SJCRH30 (cell line): ENCODE data around the gene RGS10. TPM values are rescaled to one million over a fixed set of nuclear protein-coding genes. Genes with fewer than 3 reads are reported as not detected.

Experiments
- DNase-seq, 2 experiments: peaks; one replicate each; pipeline ENCODE4 v3.0.0-alpha.2; 2015 to 2020
- H3K27ac ChIP-seq: fragments of 250-450 bp; sonication (Bioruptor Pico); 2 replicates; pipeline ENCODE4 v1.5.1; 2020; ENCODE audit warnings: mild to moderate bottlenecking, moderate library complexity
- H3K27me3 ChIP-seq: fragments of 250-450 bp; sonication (Bioruptor Pico); 2 replicates; pipeline ENCODE4 v1.5.1; 2020; ENCODE audit warnings: mild to moderate bottlenecking, moderate library complexity
- H3K36me3 ChIP-seq: fragments of 250-450 bp; sonication (Bioruptor Pico); 2 replicates; pipeline ENCODE4 v1.5.1; 2020; ENCODE audit warnings: mild to moderate bottlenecking, moderate library complexity
- H3K4me1 ChIP-seq: fragments of 250-450 bp; sonication (Bioruptor Pico); 2 replicates; pipeline ENCODE4 v1.5.1; 2020; ENCODE audit warnings: mild to moderate bottlenecking, moderate library complexity
- H3K4me3 ChIP-seq: fragments of 250-450 bp; sonication (Bioruptor Pico); 2 replicates; pipeline ENCODE4 v1.5.1; 2020; ENCODE audit warnings: mild to moderate bottlenecking, moderate library complexity
- H3K9me3 ChIP-seq: fragments of 250-450 bp; sonication (Bioruptor Pico); replicated peaks from 2 replicates; pipeline ENCODE4 v1.5.1; 2020; ENCODE audit warnings: mild to moderate bottlenecking, moderate library complexity
- total RNA-seq: library from RNA; depleted of rRNA; stranded (reverse); fragments of >200 nt; shearing (Covaris generic); gene quantifications from 2 replicates; pipeline ENCODE4 v1.2.3, GENCODE V29; 2014

The RGS10 gene
- total RNA-seq, 1 experiment from 2014 or later = not detected

DNA sequence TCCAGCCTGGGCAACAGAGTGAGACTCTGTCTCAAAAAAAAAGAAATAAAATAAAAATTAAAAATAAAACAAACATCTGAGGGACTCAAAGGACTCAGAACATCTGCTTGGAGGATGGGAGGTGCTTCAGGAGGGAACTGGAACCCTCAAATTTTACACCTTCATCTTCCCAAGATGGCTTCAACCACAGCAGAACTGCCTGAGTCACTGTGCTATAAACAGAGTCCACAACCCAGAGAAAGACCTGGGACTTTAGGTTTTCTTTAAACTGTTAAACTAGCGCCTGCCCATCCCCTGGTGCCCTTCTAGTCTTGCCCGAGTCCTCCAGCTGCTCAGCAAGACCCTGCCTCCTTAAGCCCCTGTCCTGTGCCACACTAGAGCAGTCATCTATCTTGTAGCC lies 40.8 kb downstream of the RGS10 start:
- H3K36me3 ChIP-seq = no peaks in the 10 kb centered on the region
- no peak for DNase-seq
- peaks cover 3% of the 10 kb centered on the region; the same call in 1 of the 2 replicates for H3K4me1 ChIP-seq
- no peaks in the 10 kb centered on the region for H3K9me3 ChIP-seq
- H3K27ac ChIP-seq = no peak overlapping the region
- no peak overlapping the region for H3K4me3 ChIP-seq
- peaks cover 30% of the 10 kb centered on the region for H3K27me3 ChIP-seq

DNA sequence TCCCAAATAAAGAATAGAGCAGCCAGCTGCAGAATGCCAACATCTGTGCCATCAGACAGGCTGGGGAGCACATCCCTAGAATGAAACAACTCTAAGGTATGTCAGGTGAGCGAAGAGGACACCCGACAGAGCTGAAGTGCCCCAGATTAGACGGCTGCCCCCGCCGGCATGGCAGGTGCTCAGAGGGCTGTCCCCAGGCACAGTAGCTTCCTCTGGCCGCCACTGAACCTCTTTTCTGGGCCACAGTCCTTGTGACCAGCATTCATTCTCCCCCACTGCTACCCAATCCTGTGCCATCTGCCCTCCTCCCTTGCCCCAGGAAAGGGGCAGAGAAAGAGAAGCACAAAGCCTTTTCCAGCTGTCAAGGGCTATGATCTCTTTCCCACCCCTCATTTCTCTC lies 41.7 kb downstream of the RGS10 start:
- DNase-seq = no peak
- Histone ChIP-seq H3K27ac (no peak overlapping the region), H3K4me3 (no peak overlapping the region), H3K4me1 (peaks cover 3% of the 10 kb centered on the region; the same call in 1 of the 2 replicates), H3K36me3 (no peaks in the 10 kb centered on the region), H3K9me3 (no peaks in the 10 kb centered on the region), H3K27me3 (peaks cover 24% of the 10 kb centered on the region)

DNA sequence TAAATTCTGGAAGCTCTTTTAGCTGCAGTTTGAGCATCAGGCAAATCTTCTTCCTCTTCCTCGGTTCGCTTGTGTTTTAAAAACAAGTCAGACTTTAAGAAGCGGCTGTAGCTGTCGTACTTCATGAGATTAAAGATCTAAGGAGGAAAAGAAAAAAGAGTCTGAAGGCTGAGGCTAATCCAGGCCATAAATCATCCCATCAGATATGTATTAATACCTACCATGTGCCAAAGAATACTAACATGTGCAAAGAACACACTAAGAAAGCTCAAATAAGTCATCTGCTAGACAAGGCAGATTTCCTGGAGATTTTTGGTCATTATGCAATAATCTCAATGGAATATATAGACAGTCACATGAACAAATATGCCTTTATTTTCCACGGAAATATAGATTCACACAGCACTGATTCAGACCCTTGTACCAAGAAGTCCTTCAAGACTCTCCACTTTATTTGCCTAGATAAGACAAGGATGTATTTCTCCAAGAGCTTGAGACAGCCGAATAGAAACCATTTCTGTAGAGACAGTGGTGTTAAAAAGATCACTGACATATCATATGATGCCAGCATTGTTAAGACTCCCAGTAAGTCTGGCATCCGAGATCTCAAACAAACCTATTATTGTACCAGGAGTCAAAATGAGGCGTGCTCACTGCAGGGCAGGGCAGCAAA lies 42.3 kb downstream of the RGS10 start:
- Histone ChIP-seq H3K36me3 (no peaks in the 10 kb centered on the region), H3K27me3 (peaks cover 22% of the 10 kb centered on the region), H3K4me1 (no peaks in the 10 kb centered on the region), H3K27ac (no peak overlapping the region), H3K9me3 (no peaks in the 10 kb centered on the region), H3K4me3 (no peak overlapping the region)
- DNase-seq = no peak

DNA sequence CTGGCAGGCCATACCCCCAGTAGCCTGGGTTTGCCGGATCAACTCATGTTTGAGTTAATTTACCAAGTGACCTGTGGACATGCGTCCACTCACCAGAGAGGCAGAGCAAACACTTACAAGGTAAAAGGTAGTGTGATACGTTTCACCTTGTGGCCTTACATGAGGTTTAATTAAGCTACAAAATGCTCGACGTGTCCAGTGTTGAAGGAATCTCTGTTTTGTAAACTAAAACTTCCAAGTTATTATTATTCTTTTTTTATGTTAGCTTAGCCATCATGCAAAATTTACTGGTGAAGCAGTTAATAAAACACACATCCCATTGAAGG lies 42.9 kb downstream of the RGS10 start:
- Histone ChIP-seq H3K27me3 (peaks cover 22% of the 10 kb centered on the region), H3K4me3 (no peak overlapping the region), H3K27ac (no peak overlapping the region), H3K36me3 (no peaks in the 10 kb centered on the region), H3K4me1 (no peaks in the 10 kb centered on the region), H3K9me3 (no peaks in the 10 kb centered on the region)
- DNase-seq = no peak

DNA sequence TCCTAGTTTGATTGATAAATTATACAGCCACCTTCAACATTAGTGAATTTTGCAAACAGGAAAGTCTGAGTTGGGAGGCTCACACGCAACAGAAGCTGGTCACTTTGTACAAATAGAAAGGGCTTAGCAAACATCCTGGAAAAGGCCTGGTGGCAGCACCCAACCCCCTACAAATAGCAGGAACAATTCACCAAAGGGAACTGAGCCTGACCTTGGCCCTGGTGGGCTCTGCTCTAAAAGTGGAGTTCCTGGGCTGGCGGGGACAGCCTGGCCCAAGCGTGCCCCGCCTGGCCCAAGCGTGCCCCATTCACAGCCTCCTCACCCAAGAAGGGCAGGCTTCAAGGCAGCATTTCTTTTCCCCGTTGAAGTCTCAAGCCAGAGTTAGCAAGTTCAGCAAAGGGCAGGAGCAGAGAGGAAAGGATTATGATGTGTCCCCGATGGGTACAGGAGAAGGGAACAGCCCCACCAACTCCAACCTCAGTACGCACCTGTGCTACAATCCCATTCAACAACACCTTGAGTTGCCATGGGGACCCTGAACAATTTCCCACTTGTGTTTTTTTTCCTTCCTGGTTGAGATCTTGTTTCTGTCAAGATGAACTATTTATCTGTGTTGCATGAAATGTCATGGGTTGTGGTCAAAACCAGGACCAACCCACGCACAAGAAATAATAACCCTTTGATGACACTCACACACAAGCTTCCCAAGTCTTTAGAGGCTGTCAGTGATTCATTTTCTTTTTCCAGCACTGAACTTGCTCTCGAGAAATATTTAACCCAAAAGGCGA lies 43.4 kb downstream of the RGS10 start:
- DNase-seq = no peak
- no peaks in the 10 kb centered on the region for H3K36me3 ChIP-seq
- H3K27me3 ChIP-seq = peaks cover 22% of the 10 kb centered on the region
- no peaks in the 10 kb centered on the region for H3K4me1 ChIP-seq
- no peak overlapping the region for H3K27ac ChIP-seq
- no peak overlapping the region for H3K4me3 ChIP-seq
- no peaks in the 10 kb centered on the region for H3K9me3 ChIP-seq

DNA sequence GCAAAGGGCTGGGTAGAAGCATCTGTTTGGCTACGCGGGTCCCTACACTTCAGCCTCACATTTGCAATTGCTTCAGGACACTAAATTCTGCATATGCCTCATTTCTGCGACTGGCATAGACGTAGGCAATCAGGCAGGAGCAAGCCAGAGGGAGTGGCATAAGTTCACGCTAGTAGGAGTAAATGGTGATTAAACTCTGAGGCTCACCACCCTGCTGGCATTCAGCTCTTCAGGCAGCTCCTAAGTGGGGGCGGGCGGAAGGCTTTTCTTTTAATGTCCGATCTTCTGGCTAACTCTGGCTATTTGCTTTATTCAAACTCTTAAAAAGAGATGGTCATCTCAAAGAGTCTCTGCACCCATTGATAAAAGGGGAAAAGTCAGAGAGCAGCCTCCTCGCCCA lies 45.3 kb downstream of the RGS10 start:
- Histone ChIP-seq H3K4me1 (no peaks in the 10 kb centered on the region), H3K27me3 (peaks cover 22% of the 10 kb centered on the region), H3K36me3 (no peaks in the 10 kb centered on the region), H3K27ac (no peak overlapping the region), H3K4me3 (no peak overlapping the region), H3K9me3 (no peaks in the 10 kb centered on the region)
- no peak for DNase-seq

DNA sequence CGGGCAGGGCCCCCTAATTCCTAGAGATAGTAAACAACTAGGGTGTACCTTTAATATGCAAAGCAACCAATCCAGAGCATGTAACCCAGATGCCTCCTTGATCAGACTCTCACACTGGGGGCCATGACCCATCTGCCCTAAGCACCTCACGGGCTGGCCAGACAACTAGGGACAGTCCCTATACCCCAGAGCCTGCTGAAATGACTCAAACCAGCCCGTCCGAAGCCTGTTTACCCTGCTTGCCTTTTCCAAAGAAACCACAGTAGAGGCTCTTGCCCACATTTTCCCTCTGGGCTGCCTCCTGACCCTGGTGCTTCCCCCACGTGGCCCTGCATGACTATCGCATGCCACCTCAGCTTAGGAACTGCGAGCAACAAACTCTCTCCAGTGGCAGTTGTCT lies 46.2 kb downstream of the RGS10 start:
- H3K27ac ChIP-seq = no peak overlapping the region
- H3K4me3 ChIP-seq = no peak overlapping the region
- H3K27me3 ChIP-seq = peaks cover 25% of the 10 kb centered on the region
- no peak for DNase-seq
- no peaks in the 10 kb centered on the region for H3K9me3 ChIP-seq
- no peaks in the 10 kb centered on the region for H3K4me1 ChIP-seq
- no peaks in the 10 kb centered on the region for H3K36me3 ChIP-seq

DNA sequence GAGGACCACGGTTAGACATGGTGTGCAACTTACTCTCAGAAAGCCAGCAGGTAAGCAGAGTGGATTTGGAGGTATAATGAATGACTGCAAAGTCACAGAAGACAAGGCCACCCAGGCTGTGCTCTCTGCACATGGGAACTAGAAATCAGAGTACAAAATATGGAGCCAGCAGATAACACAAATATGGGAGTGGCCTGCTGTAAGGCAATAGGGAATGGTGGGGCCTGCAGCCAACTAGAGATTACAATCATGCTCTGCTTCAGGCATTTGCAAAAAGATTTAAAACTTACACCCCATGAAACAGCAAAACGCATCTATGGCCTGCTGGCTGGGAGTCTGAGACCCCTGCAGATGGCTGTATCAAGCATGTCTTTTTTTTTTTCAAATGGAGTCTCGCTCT lies 47.0 kb downstream of the RGS10 start:
- no peak for DNase-seq

DNA sequence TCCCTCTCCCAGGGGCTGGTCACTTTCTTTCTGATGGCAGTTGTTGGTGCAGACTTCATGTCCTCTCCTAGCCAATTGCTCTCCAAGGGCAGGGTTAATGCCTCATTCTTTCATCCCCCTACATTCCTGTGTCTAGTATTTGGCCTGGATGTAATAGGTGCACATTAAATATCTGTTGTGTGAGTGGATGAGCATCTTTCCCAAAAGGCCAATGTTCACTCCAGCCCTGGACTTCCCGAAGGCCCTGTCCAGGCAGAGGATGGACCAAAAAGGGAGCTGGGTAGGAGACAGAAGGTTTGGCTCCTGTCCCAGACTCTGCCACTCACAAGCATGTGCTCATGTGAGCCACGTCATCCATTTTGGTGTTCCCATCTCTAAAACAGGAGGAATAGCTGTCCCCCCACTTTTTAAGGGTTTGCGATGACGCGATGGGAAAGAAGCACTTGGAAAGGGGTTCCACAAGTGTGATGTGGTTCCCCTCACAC lies 47.5 kb downstream of the RGS10 start:
- no peak for DNase-seq
- H3K4me1 ChIP-seq = no peaks in the 10 kb centered on the region
- peaks cover 13% of the 10 kb centered on the region; the same call in 1 of the 2 replicates for H3K27me3 ChIP-seq
- H3K27ac ChIP-seq = no peak overlapping the region
- H3K9me3 ChIP-seq = no peaks in the 10 kb centered on the region
- no peak overlapping the region for H3K4me3 ChIP-seq
- H3K36me3 ChIP-seq = no peaks in the 10 kb centered on the region

More for the DNA sequence above, 47.0 kb downstream of the RGS10 start:
- no peaks in the 10 kb centered on the region for H3K36me3 ChIP-seq
- H3K4me3 ChIP-seq = no peak overlapping the region
- no peaks in the 10 kb centered on the region for H3K9me3 ChIP-seq
- no peaks in the 10 kb centered on the region for H3K4me1 ChIP-seq
- H3K27me3 ChIP-seq = peaks cover 18% of the 10 kb centered on the region; the same call in 1 of the 2 replicates
- H3K27ac ChIP-seq = no peak overlapping the region

DNA sequence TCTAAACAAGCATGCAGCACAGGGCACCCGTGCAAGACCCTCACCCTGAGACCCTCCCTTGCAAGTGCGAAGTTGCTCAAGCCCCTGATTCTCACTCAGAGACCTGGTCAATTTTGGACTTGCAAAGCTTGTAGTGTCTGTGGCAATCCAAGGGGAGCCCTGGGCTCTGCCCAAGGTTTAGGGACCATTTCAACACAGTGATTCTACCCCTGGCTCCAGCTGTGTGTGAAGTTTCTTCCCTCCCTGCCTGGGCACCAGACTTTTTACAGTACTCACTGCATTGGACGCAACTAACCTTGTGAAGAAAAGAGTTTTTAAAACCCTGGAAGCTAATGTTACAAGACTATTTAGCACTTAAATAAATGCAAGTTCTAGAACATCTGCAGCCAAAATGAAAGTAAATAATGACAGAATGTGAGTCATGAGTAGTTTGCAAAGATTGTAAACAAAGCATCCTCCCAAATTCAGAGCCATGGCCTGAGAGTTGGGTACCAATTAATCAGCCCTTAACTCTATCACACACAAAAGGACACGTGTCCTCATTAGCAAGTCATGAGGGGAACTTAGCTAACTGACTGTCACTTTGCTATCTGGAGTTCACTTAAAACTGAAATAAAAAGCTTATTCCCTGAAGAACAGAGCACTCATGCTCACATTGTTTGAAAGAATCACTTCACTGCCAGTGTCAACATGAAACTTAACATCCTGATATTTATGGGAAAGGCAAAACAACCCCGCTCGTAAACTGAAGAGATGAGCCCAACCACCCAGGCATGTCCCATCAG lies 48.1 kb downstream of the RGS10 start:
- H3K27me3 ChIP-seq = peaks cover 10% of the 10 kb centered on the region; the same call in 1 of the 2 replicates
- H3K36me3 ChIP-seq = no peaks in the 10 kb centered on the region
- no peaks in the 10 kb centered on the region for H3K9me3 ChIP-seq
- no peaks in the 10 kb centered on the region for H3K4me1 ChIP-seq
- no peak for DNase-seq
- H3K27ac ChIP-seq = no peak overlapping the region
- H3K4me3 ChIP-seq = no peak overlapping the region

DNA sequence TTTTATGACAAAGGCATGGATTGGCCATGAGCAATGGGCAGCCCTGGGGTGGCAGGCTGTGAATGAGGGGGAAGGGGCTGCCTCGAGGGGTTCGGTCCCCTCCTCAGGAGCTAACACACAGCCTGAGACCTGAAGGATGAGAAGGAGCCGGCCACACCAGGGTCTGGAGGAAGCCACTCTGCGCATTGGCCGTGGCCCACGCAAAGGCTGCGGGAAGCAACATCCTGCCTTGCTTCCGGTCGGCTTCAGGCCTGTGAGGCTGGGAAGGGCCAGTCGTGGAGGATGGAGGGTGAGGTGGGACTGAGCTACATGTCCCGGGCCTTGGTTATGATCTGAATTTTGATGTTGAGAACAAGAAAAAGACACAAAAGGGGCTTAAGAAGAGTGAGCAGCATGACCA lies 49.4 kb downstream of the RGS10 start:
- Histone ChIP-seq H3K4me1 (no peaks in the 10 kb centered on the region), H3K36me3 (no peaks in the 10 kb centered on the region), H3K9me3 (no peaks in the 10 kb centered on the region), H3K27ac (no peak overlapping the region), H3K27me3 (peaks cover 10% of the 10 kb centered on the region; the same call in 1 of the 2 replicates), H3K4me3 (no peak overlapping the region)
- no peak for DNase-seq

DNA sequence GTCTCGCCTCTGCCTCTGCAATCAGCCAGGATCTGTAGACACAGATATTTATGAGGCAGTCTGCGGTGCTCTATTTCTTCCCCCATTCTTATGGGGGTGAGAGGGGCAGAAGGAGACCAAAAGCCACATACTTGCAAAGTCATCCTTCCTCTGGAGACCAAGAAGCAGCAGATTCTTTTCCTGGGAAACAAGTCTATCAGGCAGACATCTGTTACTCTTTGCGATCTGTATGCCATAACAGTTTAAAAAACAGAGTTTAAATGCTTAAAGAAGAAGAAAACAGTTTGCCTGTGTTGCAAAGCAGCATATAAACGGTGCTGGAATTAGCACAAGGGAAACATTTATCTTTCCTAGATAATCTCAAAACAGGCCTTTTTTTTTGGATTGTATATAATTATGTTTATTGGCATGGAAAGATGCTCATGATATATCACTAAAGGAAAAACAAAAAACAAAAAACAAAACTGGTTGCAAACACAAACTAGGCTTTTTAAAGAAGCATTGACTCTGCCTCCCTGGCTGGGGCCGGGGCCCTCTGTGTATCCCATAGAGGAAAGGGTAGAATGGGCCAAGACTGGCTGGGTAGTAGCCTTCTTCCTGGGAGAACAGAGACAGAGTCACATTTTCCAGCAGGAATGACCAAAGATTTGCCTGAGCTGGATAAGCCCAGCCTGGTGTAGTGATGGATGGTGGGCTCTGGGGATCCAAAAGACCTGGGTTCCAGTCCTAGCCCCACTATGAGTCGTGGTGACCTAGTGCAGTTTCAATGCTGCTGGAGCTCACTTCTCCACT lies 50.4 kb downstream of the RGS10 start:
- no peak for DNase-seq
- Histone ChIP-seq H3K4me1 (no peaks in the 10 kb centered on the region), H3K4me3 (no peak overlapping the region), H3K27me3 (peaks cover 6% of the 10 kb centered on the region; the same call in 1 of the 2 replicates), H3K27ac (no peak overlapping the region), H3K36me3 (no peaks in the 10 kb centered on the region), H3K9me3 (no peaks in the 10 kb centered on the region)

DNA sequence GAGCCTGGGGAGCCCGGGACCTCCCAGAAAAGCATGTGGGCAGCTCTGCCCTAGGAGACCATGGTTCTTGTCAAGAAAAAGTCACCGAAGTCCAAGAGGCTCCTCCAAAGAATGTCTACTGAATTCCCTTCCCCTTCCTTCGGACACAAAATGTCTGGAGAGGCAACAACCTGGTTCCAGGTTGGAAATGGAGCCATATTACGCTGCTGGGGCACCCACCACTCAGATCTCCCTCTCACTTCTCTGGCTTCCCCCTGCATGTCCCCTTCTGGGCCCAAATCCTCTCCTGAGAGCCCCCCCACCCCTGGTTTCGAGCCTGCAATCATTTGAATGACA lies 52.6 kb downstream of the RGS10 start:
- Histone ChIP-seq H3K27me3 (peaks cover 4% of the 10 kb centered on the region; the same call in 1 of the 2 replicates), H3K36me3 (no peaks in the 10 kb centered on the region), H3K4me1 (no peaks in the 10 kb centered on the region), H3K4me3 (peak overlapping the region; percentile 60), H3K9me3 (no peaks in the 10 kb centered on the region), H3K27ac (no peak overlapping the region)
- no peak for DNase-seq

DNA sequence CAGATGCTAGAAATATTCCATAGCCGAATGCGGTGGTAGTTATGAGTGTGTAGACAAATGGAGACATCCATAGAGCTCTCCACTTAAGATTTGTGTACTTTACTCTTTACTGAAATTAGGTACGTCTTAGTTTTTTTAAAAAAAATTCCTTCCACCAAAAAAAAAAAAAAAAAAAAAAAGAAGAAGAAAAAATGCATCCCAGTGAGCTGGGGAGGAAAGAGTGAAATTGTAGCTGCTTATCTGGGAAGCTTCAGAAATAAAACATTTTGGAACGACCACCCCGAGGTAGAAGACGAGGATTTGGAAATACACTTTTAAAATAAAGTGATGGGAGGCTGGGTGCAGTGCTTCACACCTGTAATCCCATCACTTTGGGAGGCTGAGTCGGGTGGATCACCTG lies 53.8 kb downstream of the RGS10 start:
- no peak for DNase-seq
- Histone ChIP-seq H3K36me3 (no peaks in the 10 kb centered on the region), H3K9me3 (no peaks in the 10 kb centered on the region), H3K27ac (no peak overlapping the region), H3K27me3 (peaks cover 4% of the 10 kb centered on the region; the same call in 1 of the 2 replicates), H3K4me3 (no peak overlapping the region), H3K4me1 (no peaks in the 10 kb centered on the region)
